GM08714 (cell line): Measurements from ENCODE around the gene CRIP1.

Experiments used
- H3K4me3 ChIP-seq: fragments of 200-500 bp; sonication (Bioruptor generic); 2 replicates; pipeline ENCODE4 v1.5.1; 2014; ENCODE audit warnings: mild to moderate bottlenecking, low read length, inconsistent platforms
- ZNF274 ChIP-seq: IDR thresholded peaks from 2 replicates; pipeline ENCODE4 v1.6.1; 2012; ENCODE audit warnings: mild to moderate bottlenecking, low read depth, low read length

The CRIP1 gene

GRCh38 chr14:105503935-105504692 is 17.4 kb downstream of the CRIP1 start:
- no peak for TF ChIP-seq ZNF274
- no peak overlapping the region for H3K4me3 ChIP-seq

GRCh38 chr14:105505101-105505500 is 18.4 kb downstream of the CRIP1 start:
- no peak for TF ChIP-seq ZNF274
- H3K4me3 ChIP-seq = no peak overlapping the region

GRCh38 chr14:105507247-105507646 is 20.6 kb downstream of the CRIP1 start:
- no peak overlapping the region for H3K4me3 ChIP-seq
- TF ChIP-seq ZNF274 = no peak

GRCh38 chr14:105508069-105508468 is 21.4 kb downstream of the CRIP1 start:
- TF ChIP-seq ZNF274 = no peak
- no peak overlapping the region for H3K4me3 ChIP-seq

GRCh38 chr14:105508601-105509000 is 21.9 kb downstream of the CRIP1 start:
- H3K4me3 ChIP-seq = no peak overlapping the region
- no peak for TF ChIP-seq ZNF274

GRCh38 chr14:105517096-105517495 is 30.4 kb downstream of the CRIP1 start:
- no peak overlapping the region for H3K4me3 ChIP-seq
- TF ChIP-seq ZNF274 = no peak

GRCh38 chr14:105519946-105520698 is 33.4 kb downstream of the CRIP1 start:
- no peak for TF ChIP-seq ZNF274
- H3K4me3 ChIP-seq = no peak overlapping the region

- TF ChIP-seq ZNF274 = no peak
- H3K4me3 ChIP-seq = no peak overlapping the region
These were observed 38.6 kb downstream of the CRIP1 start for GRCh38 chr14:105525326-105525725.

- H3K4me3 ChIP-seq = peak within 1 kb of the TSS; percentile 40
- no peak for TF ChIP-seq ZNF274
These were observed 39.4 kb downstream of the CRIP1 start, which contains the start of gene TMEM121 for GRCh38 chr14:105525861-105526775. TSS of gene TMEM121 (plus strand) at chr14:105526583. CDS start at chr14:105528835, 2,252 bp downstream.

GRCh38 chr14:105526776-105527380 is 40.2 kb downstream of the CRIP1 start:
- TF ChIP-seq ZNF274 = no peak
- H3K4me3 ChIP-seq = peak overlapping the region; percentile 40

- TF ChIP-seq ZNF274 = no peak
- no peak overlapping the region for H3K4me3 ChIP-seq
These were observed 40.7 kb downstream of the CRIP1 start for GRCh38 chr14:105527381-105527825.

- peak overlapping the region; percentile 53; the same call in 1 of the 2 replicates for H3K4me3 ChIP-seq
- no peak for TF ChIP-seq ZNF274
These were observed 41.3 kb downstream of the CRIP1 start for GRCh38 chr14:105527826-105528585.
